Cardiac fibroblast (primary cell): ENCODE measurements around the gene PTH2.
A peak's percentile ranks its signal among the peaks of the same experiment; 100 is the strongest.

ENCODE experiments used
- DNase-seq, 2 donors: peaks; one replicate each; pipeline versions ENCODE4 v3.0.0 to v3.0.0-alpha.2; 2010; ENCODE audit warnings: low read depth in 2 of 2
- H3K4me3 ChIP-seq, 2 donors: replicated peaks in 1 of 2; 1 replicate in 1 of 2; 2 replicates in 1 of 2; pipeline ENCODE4 v1.5.1; 2011; ENCODE audit warnings: low read depth in 2 of 2, low read length in 2 of 2, mild to moderate bottlenecking in 2 of 2, moderate library complexity in 1 of 2
- CTCF ChIP-seq: IDR thresholded peaks from one replicate; pipeline ENCODE4 v1.5.1; 2011; ENCODE audit warnings: low read depth, mild to moderate bottlenecking, low read length, inconsistent platforms

PTH2 gene

GRCh38 chr19:49413348-49413747, 9.9 kb downstream of the PTH2 start:
- H3K4me3 ChIP-seq, result no peak overlapping the region
- no peak for TF ChIP-seq CTCF
- peak in 1 of 2 donors; percentile 16 for DNase-seq

- no peak overlapping the region for H3K4me3 ChIP-seq
- DNase-seq, result no peak
- TF ChIP-seq CTCF, result no peak
Observed at GRCh38 chr19:49411681-49412326, 11.4 kb downstream of the PTH2 start.

GRCh38 chr19:49409441-49410029, 13.7 kb downstream of the PTH2 start:
- TF ChIP-seq CTCF, result no peak
- H3K4me3 ChIP-seq, result no peak overlapping the region
- no peak for DNase-seq

GRCh38 chr19:49408816-49409440, 14.3 kb downstream of the PTH2 start:
- TF ChIP-seq CTCF, result no peak
- H3K4me3 ChIP-seq, result no peak overlapping the region
- no peak for DNase-seq

GRCh38 chr19:49407482-49408015, 15.7 kb downstream of the PTH2 start:
- TF ChIP-seq CTCF, result no peak
- DNase-seq, result no peak
- H3K4me3 ChIP-seq, result no peak overlapping the region

GRCh38 chr19:49407079-49407478, 16.2 kb downstream of the PTH2 start:
- H3K4me3 ChIP-seq, result no peak overlapping the region
- no peak for TF ChIP-seq CTCF
- DNase-seq, result no peak
